Suprapubic skin (tissue), 4 donors: ENCODE data around the gene FBN1. TPM values are rescaled to one million over a fixed set of nuclear protein-coding genes. Genes with fewer than 3 reads are reported as not detected.

Experiments
- DNase-seq, 2 donors: peaks; one replicate each; pipeline ENCODE4 v3.0.0-alpha.2; 2019; ENCODE audit warnings: low spot score in 2 of 2
- H3K27ac ChIP-seq: fragments of 200-600 bp; sonication (generic); one replicate; pipeline ENCODE4 v1.5.1; 2019
- H3K27me3 ChIP-seq: fragments of 200-600 bp; sonication (generic); one replicate; pipeline ENCODE4 v1.5.1; 2019
- H3K36me3 ChIP-seq: fragments of 200-600 bp; sonication (generic); one replicate; pipeline ENCODE4 v1.5.1; 2019
- H3K4me1 ChIP-seq: fragments of 200-600 bp; sonication (generic); one replicate; pipeline ENCODE4 v1.5.1; 2019
- H3K4me3 ChIP-seq: fragments of 200-600 bp; sonication (generic); one replicate; pipeline ENCODE4 v1.5.1; 2019; ENCODE audit warnings: mild to moderate bottlenecking
- H3K9me3 ChIP-seq: fragments of 200-600 bp; sonication (generic); one replicate; pipeline ENCODE4 v1.5.1; 2019
- EP300 ChIP-seq: sonication (generic); formaldehyde crosslinking; IDR thresholded peaks from one replicate; pipeline ENCODE4 v1.6.1; 2017; ENCODE audit warnings: antibody characterized with exemption
- POLR2A ChIP-seq, 2 donors: fragments of 450-650 bp; IDR thresholded peaks; one replicate each; pipeline ENCODE4 v1.6.1; 2017; ENCODE audit warnings: antibody characterized with exemption in 2 of 2, mild to moderate bottlenecking in 2 of 2, moderate library complexity in 2 of 2
- POLR2AphosphoS5 ChIP-seq, 3 donors: sonication (generic); formaldehyde crosslinking; IDR thresholded peaks; one replicate each; pipeline ENCODE4 v1.6.1; 2017; ENCODE audit warnings: antibody characterized with exemption in 3 of 3
- WGBS: methylation state at CpG from one replicate; pipeline ENCODE4 v1.1.5; 2018; 5-methylcytosine and 5-hydroxymethylcytosine counted together
- total RNA-seq, 4 donors: library from RNA; depleted of rRNA; stranded (reverse); fragments of >200 nt; gene quantifications; one replicate each; pipeline ENCODE4 v1.1.0, GENCODE V29; 2016
- TF ChIP-seq, protein P1 (sequence below), 2 donors: fragments of 200-600 bp in 1 of 2; fragments of 450-650 bp in 1 of 2; sonication (generic) in 1 of 2; IDR thresholded peaks; one replicate each; pipeline ENCODE4 v1.5.1; 2016 to 2019; ENCODE audit warnings: antibody characterized with exemption in 2 of 2, mild to moderate bottlenecking in 1 of 2, moderate library complexity in 1 of 2

The FBN1 gene
- total RNA-seq, 4 donors from 2014 or later = 12.6 to 24.6 (median 21.0) TPM

DNA sequence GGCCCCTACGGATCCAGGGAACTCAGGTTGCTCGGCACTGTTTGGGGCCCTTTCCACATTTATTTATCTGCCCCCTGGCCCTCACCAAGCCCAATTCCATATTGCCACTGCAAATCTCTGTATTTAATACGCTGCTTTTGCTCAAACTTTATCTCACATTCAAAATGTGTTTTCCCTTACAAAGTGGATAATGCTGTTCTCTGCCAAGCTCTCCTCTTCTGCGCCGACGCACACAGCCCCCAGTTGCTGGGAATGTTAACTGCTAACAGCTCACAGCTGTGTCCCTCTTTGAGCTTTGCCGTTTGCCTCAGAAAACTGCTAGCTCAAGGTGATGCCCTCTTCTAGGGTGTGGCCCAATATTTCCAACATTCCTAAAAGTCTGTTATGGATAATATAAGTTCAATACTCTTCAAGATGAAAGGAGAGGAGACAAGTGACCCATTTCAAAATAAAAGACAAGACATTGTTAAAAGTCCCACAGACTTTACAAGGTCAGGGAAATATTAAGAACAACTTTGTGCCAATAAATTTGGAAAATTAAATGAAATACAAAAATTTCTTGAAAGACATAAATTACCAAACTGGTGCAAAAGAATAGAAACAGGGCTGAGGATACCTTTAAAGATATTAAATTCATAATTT, 12.6 kb upstream of the FBN1 start:
- no peak for DNase-seq
- peaks cover 9% of the 10 kb centered on the region for H3K4me1 ChIP-seq
- no peaks in the 10 kb centered on the region for H3K36me3 ChIP-seq
- 59% methylated on average over 6 of the region's 7 CpGs for WGBS
- no peak overlapping the region for H3K4me3 ChIP-seq
- H3K9me3 ChIP-seq = no peaks in the 10 kb centered on the region
- H3K27ac ChIP-seq = no peak overlapping the region
- TF ChIP-seq EP300 (no peak), POLR2AphosphoS5 (IDR thresholded peaks at IDR 0.05) (no peak), POLR2A (IDR thresholded peaks at IDR 0.05) (no peak)
- TF ChIP-seq, protein P1, sequence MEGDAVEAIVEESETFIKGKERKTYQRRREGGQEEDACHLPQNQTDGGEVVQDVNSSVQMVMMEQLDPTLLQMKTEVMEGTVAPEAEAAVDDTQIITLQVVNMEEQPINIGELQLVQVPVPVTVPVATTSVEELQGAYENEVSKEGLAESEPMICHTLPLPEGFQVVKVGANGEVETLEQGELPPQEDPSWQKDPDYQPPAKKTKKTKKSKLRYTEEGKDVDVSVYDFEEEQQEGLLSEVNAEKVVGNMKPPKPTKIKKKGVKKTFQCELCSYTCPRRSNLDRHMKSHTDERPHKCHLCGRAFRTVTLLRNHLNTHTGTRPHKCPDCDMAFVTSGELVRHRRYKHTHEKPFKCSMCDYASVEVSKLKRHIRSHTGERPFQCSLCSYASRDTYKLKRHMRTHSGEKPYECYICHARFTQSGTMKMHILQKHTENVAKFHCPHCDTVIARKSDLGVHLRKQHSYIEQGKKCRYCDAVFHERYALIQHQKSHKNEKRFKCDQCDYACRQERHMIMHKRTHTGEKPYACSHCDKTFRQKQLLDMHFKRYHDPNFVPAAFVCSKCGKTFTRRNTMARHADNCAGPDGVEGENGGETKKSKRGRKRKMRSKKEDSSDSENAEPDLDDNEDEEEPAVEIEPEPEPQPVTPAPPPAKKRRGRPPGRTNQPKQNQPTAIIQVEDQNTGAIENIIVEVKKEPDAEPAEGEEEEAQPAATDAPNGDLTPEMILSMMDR (IDR thresholded peaks at IDR 0.05) = no peak
- no peaks in the 10 kb centered on the region for H3K27me3 ChIP-seq

DNA sequence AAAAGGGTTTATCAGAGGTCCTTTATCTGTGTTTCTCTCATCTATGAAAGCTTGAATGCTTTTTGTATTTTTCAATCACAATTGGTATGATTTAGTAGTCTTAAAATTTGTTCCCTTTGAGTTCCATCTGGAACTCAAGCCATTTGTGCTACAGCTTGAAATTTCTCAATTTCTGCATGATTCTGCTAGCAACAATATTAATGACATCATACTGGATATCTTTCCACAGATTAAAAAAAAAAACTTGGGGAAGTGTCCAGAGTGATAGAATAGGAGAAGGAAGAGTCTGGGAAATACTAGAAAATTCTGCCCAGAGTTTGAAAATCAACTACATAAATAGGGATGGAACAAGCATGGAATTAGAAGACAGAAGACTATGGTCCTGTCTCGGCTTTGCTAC, 9.3 kb upstream of the FBN1 start:
- no peaks in the 10 kb centered on the region for H3K9me3 ChIP-seq
- 90% methylated on average over 1 of the region's 1 CpG for WGBS
- TF ChIP-seq POLR2AphosphoS5 (IDR thresholded peaks at IDR 0.05) (no peak), EP300 (no peak), POLR2A (IDR thresholded peaks at IDR 0.05) (no peak)
- TF ChIP-seq, protein P1 (IDR thresholded peaks at IDR 0.05) = no peak
- H3K36me3 ChIP-seq = no peaks in the 10 kb centered on the region
- DNase-seq = no peak
- peaks cover 9% of the 10 kb centered on the region for H3K4me1 ChIP-seq
- no peaks in the 10 kb centered on the region for H3K27me3 ChIP-seq
- H3K27ac ChIP-seq = no peak overlapping the region
- H3K4me3 ChIP-seq = no peak overlapping the region

DNA sequence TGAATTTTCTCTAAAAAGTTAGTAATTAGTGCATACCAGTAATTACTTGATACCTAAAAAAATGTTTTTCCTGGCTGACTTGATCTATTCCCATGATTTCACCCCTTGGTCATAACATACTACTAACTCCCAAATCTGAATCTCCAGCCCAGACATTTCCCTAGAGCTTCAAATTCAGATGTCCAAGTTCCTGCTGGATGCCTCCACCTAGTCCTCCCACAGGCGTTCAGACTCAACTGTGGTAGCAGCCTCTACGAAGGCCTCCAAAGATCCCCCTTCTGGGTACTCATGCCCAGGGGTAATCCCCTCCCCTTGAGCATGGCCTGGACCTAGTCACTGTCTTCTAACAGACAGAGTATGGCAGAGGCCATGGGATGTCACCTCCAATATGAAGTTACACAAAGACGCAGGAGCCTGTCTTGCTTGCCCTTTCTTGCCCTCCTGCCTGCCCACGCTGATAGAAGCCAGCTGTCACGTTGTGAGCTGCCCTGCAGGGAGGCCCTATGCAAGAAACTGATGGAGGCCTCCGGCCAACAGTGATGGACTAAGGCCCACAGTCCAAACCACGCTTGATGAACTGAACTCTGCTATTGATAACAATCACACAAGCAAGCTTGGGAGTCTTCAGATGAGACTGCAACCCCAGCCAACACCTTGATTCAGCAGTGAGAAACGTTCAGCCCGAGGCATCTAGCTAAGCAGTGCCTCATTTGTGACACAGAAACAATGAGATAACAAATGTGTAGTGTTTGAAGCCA, 8.6 kb upstream of the FBN1 start:
- H3K27me3 ChIP-seq = no peaks in the 10 kb centered on the region
- TF ChIP-seq EP300 = no peak
- TF ChIP-seq POLR2A (IDR thresholded peaks at IDR 0.05) = no peak
- TF ChIP-seq, protein P1 (IDR thresholded peaks at IDR 0.05) = no peak
- TF ChIP-seq POLR2AphosphoS5 (IDR thresholded peaks at IDR 0.05) = no peak
- H3K4me1 ChIP-seq = peaks cover 9% of the 10 kb centered on the region
- no peaks in the 10 kb centered on the region for H3K36me3 ChIP-seq
- H3K27ac ChIP-seq = peak overlapping the region; percentile 45
- no peaks in the 10 kb centered on the region for H3K9me3 ChIP-seq
- DNase-seq = no peak
- H3K4me3 ChIP-seq = no peak overlapping the region
- WGBS = 68% methylated on average over 9 of the region's 9 CpGs

DNA sequence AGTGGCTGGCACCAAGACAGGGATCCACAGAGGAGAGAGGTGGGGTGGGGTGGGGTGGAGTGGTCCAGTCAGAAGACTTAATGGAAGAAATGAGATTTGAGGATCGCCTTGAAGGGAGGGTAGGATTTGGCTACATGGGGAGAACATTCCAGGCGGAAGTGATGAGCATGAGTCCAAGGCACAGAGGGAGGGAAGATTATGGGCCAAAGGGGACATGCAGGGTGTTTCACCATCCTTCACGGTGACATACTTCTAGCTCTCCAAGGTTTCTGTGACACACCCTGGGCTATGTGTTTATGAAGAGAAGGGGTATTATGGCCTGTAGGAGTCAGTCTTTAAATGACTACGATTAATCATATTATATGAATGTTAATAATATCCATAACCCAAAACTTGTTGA, 7.7 kb upstream of the FBN1 start:
- Histone ChIP-seq H3K4me3 (no peak overlapping the region), H3K4me1 (peaks cover 9% of the 10 kb centered on the region), H3K27ac (no peak overlapping the region), H3K36me3 (no peaks in the 10 kb centered on the region), H3K9me3 (no peaks in the 10 kb centered on the region), H3K27me3 (no peaks in the 10 kb centered on the region)
- WGBS = 85% methylated on average over 4 of the region's 4 CpGs
- DNase-seq = no peak
- TF ChIP-seq, protein P1 (IDR thresholded peaks at IDR 0.05) = no peak
- TF ChIP-seq POLR2AphosphoS5 (IDR thresholded peaks at IDR 0.05) (no peak), EP300 (no peak), POLR2A (IDR thresholded peaks at IDR 0.05) (no peak)

DNA sequence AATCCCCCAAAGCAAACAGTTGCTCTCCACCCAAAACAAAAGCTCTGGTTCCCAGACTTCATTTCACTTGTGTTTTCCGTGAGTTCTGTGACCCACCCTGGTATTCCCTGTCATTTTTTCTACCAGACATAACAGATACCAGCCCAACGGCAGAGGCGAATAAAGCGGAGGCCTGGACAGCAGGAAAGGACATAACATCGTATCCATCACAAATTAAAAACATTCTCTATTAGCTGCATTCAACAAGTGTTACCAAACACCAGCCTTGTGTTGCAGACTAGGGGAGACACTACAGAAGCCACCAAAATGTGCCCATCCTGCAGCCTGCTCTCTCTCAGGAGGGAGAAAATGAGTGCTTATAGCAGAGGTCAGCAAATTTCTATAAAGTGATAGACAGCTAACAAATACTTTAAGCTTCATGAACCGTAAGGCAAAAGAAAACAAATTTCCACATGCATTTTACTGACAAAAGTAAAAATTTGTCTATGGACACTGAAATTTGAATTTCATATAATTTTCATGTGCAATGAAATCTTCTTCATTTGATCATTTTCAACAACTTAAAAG, 7.1 kb upstream of the FBN1 start:
- DNase-seq = no peak
- Histone ChIP-seq H3K27ac (no peak overlapping the region), H3K36me3 (no peaks in the 10 kb centered on the region), H3K4me1 (peaks cover 9% of the 10 kb centered on the region), H3K27me3 (no peaks in the 10 kb centered on the region), H3K4me3 (no peak overlapping the region), H3K9me3 (no peaks in the 10 kb centered on the region)
- WGBS = 78% methylated on average over 6 of the region's 6 CpGs
- TF ChIP-seq POLR2AphosphoS5 (IDR thresholded peaks at IDR 0.05) (no peak), POLR2A (IDR thresholded peaks at IDR 0.05) (no peak), EP300 (no peak)
- TF ChIP-seq, protein P1 (IDR thresholded peaks at IDR 0.05) = no peak
